ENCODE results near the gene FBXL15. TPM values are rescaled to one million over a fixed set of nuclear protein-coding genes. Genes with fewer than 3 reads are reported as not detected.

FBXL15 gene
- 17.7 and 19.2 TPM in 2 replicates for total RNA-seq

GRCh38 chr10:102420714-102421506, at the start of gene FBXL15:
TSS of gene FBXL15 (plus strand) at chr10:102420836. CDS start at chr10:102421130, 294 bp downstream.

GRCh38 chr10:102395400-102396316, 25.0 kb upstream of the FBXL15 start, which contains the start of gene NFKB2:
TSS of gene NFKB2 (plus strand) at chr10:102395705. CDS start at chr10:102395960, 255 bp downstream.

GRCh38 chr10:102418622-102419268, 1.9 kb upstream of the FBXL15 start, which contains the start of gene PSD:
TSS of gene PSD (minus strand) at chr10:102418785. CDS start at chr10:102417038, 1,747 bp downstream.

GRCh38 chr10:102432162-102432950, 11.7 kb downstream of the FBXL15 start, which contains the start of gene CUEDC2:
TSS of gene CUEDC2 (minus strand) at chr10:102432574. CDS start at chr10:102425188, 7,386 bp downstream.

GRCh38 chr10:102451105-102451969, 30.7 kb downstream of the FBXL15 start, which contains the start of gene C10orf95:
TSS of gene C10orf95 (minus strand) at chr10:102451543. CDS start at chr10:102451093, 450 bp downstream.

Other genes with a start within 250 kb of the FBXL15 start
- gene ELOVL3, start 194.5 kb upstream of the FBXL15 start, total RNA-seq, result 0.56 TPM in 1 of 2 replicates, not detected in the other
- gene PITX3, start 179.3 kb upstream of the FBXL15 start, total RNA-seq, result not detected in 2 replicates
- gene GBF1, start 175.3 kb upstream of the FBXL15 start, total RNA-seq, result 31.0 and 45.8 TPM in 2 replicates
- gene NFKB2, start 25.1 kb upstream of the FBXL15 start, total RNA-seq, result 24.2 and 29.1 TPM in 2 replicates
- 0.09 and 0.63 TPM in 2 replicates for gene PSD, start 2.1 kb upstream of the FBXL15 start, total RNA-seq
- 72.5 and 80.3 TPM in 2 replicates for gene CUEDC2, start 11.7 kb downstream of the FBXL15 start, total RNA-seq
- 2.3 and 3.6 TPM in 2 replicates for gene C10orf95, start 30.7 kb downstream of the FBXL15 start, total RNA-seq
- 105 and 138 TPM in 2 replicates for gene ACTR1A, start 81.9 kb downstream of the FBXL15 start, total RNA-seq
- gene SUFU, start 83.1 kb downstream of the FBXL15 start, total RNA-seq, result 5.3 and 6.8 TPM in 2 replicates
- 80.5 and 84.4 TPM in 2 replicates for gene TRIM8, start 223.6 kb downstream of the FBXL15 start, total RNA-seq

All from airway epithelial cell (primary cell).